ENCODE data around the gene XRN2. TPM values are rescaled to one million over a fixed set of nuclear protein-coding genes. Genes with fewer than 3 reads are reported as not detected.
"Not testable (repeated sequence)": the region's sequence is repeated elsewhere in the genome, so short reads cannot be mapped to it uniquely, and the experiment has no call there.

The XRN2 gene
- total and polyA plus RNA-seq, 12 donors: 9.5 to 39.8 (median 31.7) TPM

GRCh38 chr20:21399005-21399475, 95.9 kb downstream of the XRN2 start:
- no peak overlapping the region for H3K27ac ChIP-seq
- H3K9me3 ChIP-seq: no peaks in the 10 kb centered on the region
- H3K4me1 ChIP-seq: peaks cover 0 to 10% (median 0%) of the 10 kb centered on the region in 9 donors
- intact Hi-C loops (cut with DNase I): no loop called here
- H3K4me3 ChIP-seq: no peak overlapping the region
- no peak for DNase-seq
- H3K27me3 ChIP-seq: peaks cover 39 to 100% (median 97%) of the 10 kb centered on the region in 7 donors
- H3K36me3 ChIP-seq: no peaks in the 10 kb centered on the region
- no peak for TF ChIP-seq CTCF (IDR thresholded peaks at IDR 0.05)
- ATAC-seq: no peak
- WGBS, 2 donors: 25 to 29% methylated on average over 5 of the region's 5 CpGs

GRCh38 chr20:21411725-21412124, 108.6 kb downstream of the XRN2 start:
- TF ChIP-seq CTCF (IDR thresholded peaks at IDR 0.05): no peak
- ATAC-seq (no peak), DNase-seq (no peak)
- H3K4me1 ChIP-seq: no peaks in the 10 kb centered on the region
- no peak overlapping the region for H3K27ac ChIP-seq
- peaks cover 0 to 55% (median 46%) of the 10 kb centered on the region in 7 donors for H3K27me3 ChIP-seq
- H3K9me3 ChIP-seq: peaks cover 0 to 22% (median 11%) of the 10 kb centered on the region in 11 donors
- no peak overlapping the region for H3K4me3 ChIP-seq
- intact Hi-C loops (cut with DNase I): no loop called here
- no peaks in the 10 kb centered on the region for H3K36me3 ChIP-seq

GRCh38 chr20:21413996-21414395, 110.9 kb downstream of the XRN2 start:
- intact Hi-C loops (cut with DNase I); H3K27ac ChIP-seq; H3K4me1 ChIP-seq; ATAC-seq; DNase-seq; H3K36me3 ChIP-seq; H3K4me3 ChIP-seq: not testable (repeated sequence)
- 41 to 50% methylated on average over 3 of the region's 3 CpGs for WGBS, 2 donors
- H3K27me3 ChIP-seq: peaks cover 0 to 42% (median 29%) of the 10 kb centered on the region in 7 donors
- H3K9me3 ChIP-seq: peaks cover 0 to 26% (median 12%) of the 10 kb centered on the region in 11 donors

- DNase-seq; H3K27ac ChIP-seq; ATAC-seq; H3K4me1 ChIP-seq; H3K4me3 ChIP-seq; intact Hi-C loops (cut with DNase I); H3K36me3 ChIP-seq: not testable (repeated sequence)
- peaks cover 0 to 16% (median 10%) of the 10 kb centered on the region in 7 donors for H3K27me3 ChIP-seq
- WGBS, 2 donors: 56 to 57% methylated on average over 2 of the region's 2 CpGs
- peaks cover 0 to 51% (median 9%) of the 10 kb centered on the region in 11 donors for H3K9me3 ChIP-seq
Observed at GRCh38 chr20:21419147-21419546, 116.0 kb downstream of the XRN2 start.

- Histone ChIP-seq H3K4me1 (no peaks in the 10 kb centered on the region), H3K36me3 (no peaks in the 10 kb centered on the region), H3K27me3 (peaks cover 0 to 3% (median 0%) of the 10 kb centered on the region in 7 donors), H3K4me3 (no peak overlapping the region), H3K27ac (no peak overlapping the region), H3K9me3 (peaks cover 0 to 73% (median 25%) of the 10 kb centered on the region in 11 donors)
- 83 to 91% methylated on average over 4 of the region's 4 CpGs for WGBS, 2 donors
- ATAC-seq: no peak
- DNase-seq: no peak
- intact Hi-C loops (cut with DNase I): no loop called here
- TF ChIP-seq CTCF (IDR thresholded peaks at IDR 0.05): no peak
Observed at GRCh38 chr20:21421601-21422236, 118.6 kb downstream of the XRN2 start.

- DNase-seq; H3K4me3 ChIP-seq; H3K36me3 ChIP-seq; intact Hi-C loops (cut with DNase I); H3K4me1 ChIP-seq; H3K27me3 ChIP-seq; ATAC-seq; H3K27ac ChIP-seq: not testable (repeated sequence)
- peaks cover 0 to 71% (median 25%) of the 10 kb centered on the region in 11 donors for H3K9me3 ChIP-seq
- 81 to 91% methylated on average over 1 of the region's 1 CpG for WGBS, 2 donors
Observed at GRCh38 chr20:21423712-21424111, 120.6 kb downstream of the XRN2 start.

All from heart right ventricle (tissue), 16 donors.